Lung (tissue), 12 donors: Measurements from ENCODE around the gene SIDT2. TPM values are rescaled to one million over a fixed set of nuclear protein-coding genes. Genes with fewer than 3 reads are reported as not detected.

Experiments
- ATAC-seq: fragments of 200-7000 bp; cut with Tn5 transposase; one replicate; pipeline ENCODE4 v1.9.1; 2020; ENCODE audit warnings: moderate number of reproducible peaks; ENCODE audit not compliant: insufficient read depth, low FRiP score
- DNase-seq, 3 donors: peaks; one replicate each; pipeline ENCODE4 v3.0.0-alpha.2; 2013 to 2017
- H3K27ac ChIP-seq, 2 donors: one replicate each; pipeline ENCODE4 v1.5.1; 2013; ENCODE audit warnings: mild to moderate bottlenecking in 2 of 2, moderate library complexity in 2 of 2, control low read depth in 1 of 2, inconsistent platforms in 1 of 2, low read depth in 1 of 2, low read length in 1 of 2
- H3K27me3 ChIP-seq, 3 donors: one replicate each; pipeline ENCODE4 v1.5.1; 2013; ENCODE audit warnings: low read length in 2 of 3; ENCODE audit not compliant: control insufficient read depth in 3 of 3, insufficient read depth in 3 of 3
- H3K36me3 ChIP-seq, 4 donors: one replicate each; pipeline ENCODE4 v1.5.1; 2013; ENCODE audit warnings: low read length in 4 of 4, mild to moderate bottlenecking in 1 of 4, moderate library complexity in 1 of 4; ENCODE audit not compliant: control insufficient read depth in 4 of 4, insufficient read depth in 4 of 4
- H3K4me1 ChIP-seq, 5 donors: one replicate each; pipeline ENCODE4 v1.5.1; 2013; ENCODE audit warnings: low read length in 5 of 5, mild to moderate bottlenecking in 2 of 5, moderate library complexity in 1 of 5; ENCODE audit not compliant: control insufficient read depth in 5 of 5, insufficient read depth in 5 of 5
- H3K4me3 ChIP-seq: one replicate; pipeline ENCODE4 v1.5.1; 2013; ENCODE audit warnings: mild to moderate bottlenecking, control low read depth, moderate library complexity
- H3K9ac ChIP-seq, 2 donors: one replicate each; pipeline ENCODE4 v1.5.1; 2013; ENCODE audit warnings: low read length in 2 of 2, control low read depth in 1 of 2; ENCODE audit not compliant: insufficient read depth in 1 of 2
- H3K9me3 ChIP-seq, 4 donors: one replicate each; pipeline ENCODE4 v1.5.1; 2013; ENCODE audit warnings: low read length in 3 of 4, mild to moderate bottlenecking in 1 of 4, moderate library complexity in 1 of 4; ENCODE audit not compliant: control insufficient read depth in 4 of 4, insufficient read depth in 3 of 4
- CTCF ChIP-seq: IDR thresholded peaks from 2 replicates; pipeline ENCODE4 v1.5.1; 2012; ENCODE audit warnings: mild to moderate bottlenecking; ENCODE audit errors: control extremely low read depth, extremely low read depth
- WGBS, 2 donors: extraction: QIAGEN DNeasy Blood & Tissue Kit; methylation state at CpG; one replicate each; pipeline ENCODE4 v1.1.7; 2013; 5-methylcytosine and 5-hydroxymethylcytosine counted together
- polyA plus RNA-seq, 2 donors: library from polyadenylated mRNA; stranded (reverse); fragments of 200-250 nt; gene quantifications; one replicate each; pipeline ENCODE4 v1.2.1, GENCODE V29; 2013
- total RNA-seq, 2 donors: library from RNA; depleted of rRNA in 1 of 2; stranded (reverse); fragments of >200 nt in 1 of 2; gene quantifications; one replicate each; pipeline ENCODE4 v1.2.1, GENCODE V29; 2014 to 2021
- donor health status: control.
- donor health status: control.
- donor health status: Bipolar disorder and iron deficiency.
- donor health status: healthy.
- donor health status: DM: yes; HTN: yes; CAD: no.

SIDT2 gene
- total and polyA plus RNA-seq, 4 donors: 25.4 to 84.8 (median 38.4) TPM

GRCh38 chr11:117180020-117180419, 1.5 kb downstream of the SIDT2 start:
- WGBS, 2 donors: 19 to 46% methylated on average over 4 of the region's 4 CpGs
- H3K9me3 ChIP-seq: no peaks in the 10 kb centered on the region
- peaks cover 6 to 15% (median 10%) of the 10 kb centered on the region in 4 donors for H3K36me3 ChIP-seq
- DNase-seq: no peak
- ATAC-seq: no peak
- H3K27ac ChIP-seq: peak overlapping the region in 1 of 2 donors; percentile 97
- no peaks in the 10 kb centered on the region for H3K27me3 ChIP-seq
- peak overlapping the region; percentile 91 for H3K4me3 ChIP-seq
- H3K9ac ChIP-seq: peak overlapping the region in 1 of 2 donors; percentile 80
- peaks cover 10 to 25% (median 13%) of the 10 kb centered on the region in 5 donors for H3K4me1 ChIP-seq
- no peak for TF ChIP-seq CTCF

DNA sequence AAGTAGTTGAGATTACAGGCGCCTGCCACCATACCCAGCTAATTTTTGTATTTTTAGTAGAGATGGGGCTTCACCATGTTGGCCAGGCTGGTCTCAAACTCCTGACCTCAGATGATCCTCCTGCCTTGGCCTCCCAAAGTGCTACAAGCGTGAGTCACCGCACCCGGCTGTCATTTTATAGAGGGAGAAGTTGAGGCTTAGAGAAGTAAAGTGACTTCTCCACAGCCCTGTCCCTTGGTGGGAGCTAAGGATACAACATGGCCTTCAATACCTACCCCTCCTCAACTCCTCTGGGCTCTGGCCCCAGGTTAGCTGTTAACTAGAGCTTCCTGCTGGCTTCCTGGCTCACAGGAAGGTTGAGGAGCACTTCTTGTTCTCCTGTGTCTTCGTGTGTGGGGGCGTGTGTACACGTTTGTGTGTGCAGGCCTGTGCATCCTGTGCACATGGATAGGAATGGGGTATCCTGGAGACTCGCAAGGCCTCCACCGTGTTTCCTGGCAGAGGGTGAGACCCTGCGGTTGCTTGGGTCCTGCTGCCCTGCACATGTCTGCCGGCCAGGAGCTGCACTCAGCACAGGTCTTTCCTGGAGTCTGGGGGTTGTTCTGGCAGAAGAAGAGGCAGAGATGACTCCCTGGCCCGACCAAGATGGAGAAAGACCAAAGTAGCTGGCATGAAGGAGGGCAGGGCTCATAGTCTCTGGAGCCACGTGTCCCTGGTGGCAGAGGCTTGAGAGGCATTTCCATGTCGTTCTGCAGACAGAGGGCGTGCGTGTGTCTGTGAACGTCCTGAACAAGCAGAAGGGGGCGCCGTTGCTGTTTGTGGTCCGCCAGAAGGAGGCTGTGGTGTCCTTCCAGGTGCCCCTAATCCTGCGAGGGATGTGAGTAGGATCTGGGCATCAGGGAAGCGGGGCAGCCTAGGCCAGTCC, 2.4 kb downstream of the SIDT2 start:
- Histone ChIP-seq H3K4me1 (peaks cover 10 to 25% (median 13%) of the 10 kb centered on the region in 5 donors), H3K4me3 (no peak overlapping the region), H3K27me3 (no peaks in the 10 kb centered on the region), H3K36me3 (peaks cover 6 to 18% (median 10%) of the 10 kb centered on the region in 4 donors), H3K27ac (peak overlapping the region in 1 of 2 donors; percentile 15), H3K9me3 (no peaks in the 10 kb centered on the region), H3K9ac (no peak overlapping the region)
- ATAC-seq (no peak), DNase-seq (peak in 2 of 3 donors; percentile 71)
- TF ChIP-seq CTCF: peak; percentile 56
- 45 to 52% methylated on average over 22 of the region's 22 CpGs for WGBS, 2 donors

- no peak for DNase-seq
- TF ChIP-seq CTCF: no peak
- Histone ChIP-seq H3K27ac (no peak overlapping the region), H3K9ac (no peak overlapping the region), H3K9me3 (no peaks in the 10 kb centered on the region), H3K27me3 (no peaks in the 10 kb centered on the region), H3K4me3 (no peak overlapping the region), H3K4me1 (peaks cover 10 to 25% (median 13%) of the 10 kb centered on the region in 5 donors), H3K36me3 (peaks cover 6 to 21% (median 10%) of the 10 kb centered on the region in 4 donors)
- no peak for ATAC-seq
- whole genome bisulfite sequencing, 2 donors: 93 to 97% methylated on average over 20 to 22 of the region's 22 CpGs
Measured at GRCh38 chr11:117181586-117182550, 3.3 kb downstream of the SIDT2 start.
